ENCODE data around the gene DCAF7. TPM values are rescaled to one million over a fixed set of nuclear protein-coding genes. Genes with fewer than 3 reads are reported as not detected.

Gene DCAF7
- total RNA-seq, 2 experiments from 2014 or later = 113 TPM

GRCh38 chr17:63516910-63517824 lies 33.1 kb upstream of the DCAF7 start:
- Mint-ChIP-seq H3K36me3 (no peaks in the 10 kb centered on the region), H3K27ac (no peak overlapping the region), H3K4me1 (peaks cover 3% of the 10 kb centered on the region), H3K9me3 (no peaks in the 10 kb centered on the region), H3K27me3 (peaks cover 14% of the 10 kb centered on the region), H3K4me3 (no peak overlapping the region)
- POLR2A ChIA-PET = no interaction called here
- ATAC-seq (ENCODE audit: low read depth) = no peak
- no peak for DNase-seq

GRCh38 chr17:63517825-63518534 lies 32.3 kb upstream of the DCAF7 start:
- DNase-seq (no peak), ATAC-seq (ENCODE audit: low read depth) (no peak)
- no peak overlapping the region for H3K4me3 Mint-ChIP-seq
- POLR2A ChIA-PET = no interaction called here
- peaks cover 16% of the 10 kb centered on the region for H3K27me3 Mint-ChIP-seq
- H3K36me3 Mint-ChIP-seq = no peaks in the 10 kb centered on the region
- peaks cover 3% of the 10 kb centered on the region for H3K4me1 Mint-ChIP-seq
- no peaks in the 10 kb centered on the region for H3K9me3 Mint-ChIP-seq
- H3K27ac Mint-ChIP-seq = no peak overlapping the region

GRCh38 chr17:63519116-63519881 lies 31.0 kb upstream of the DCAF7 start:
- Mint-ChIP-seq H3K27ac (no peak overlapping the region), H3K4me1 (peaks cover 5% of the 10 kb centered on the region), H3K4me3 (no peak overlapping the region), H3K36me3 (no peaks in the 10 kb centered on the region), H3K9me3 (no peaks in the 10 kb centered on the region), H3K27me3 (peaks cover 24% of the 10 kb centered on the region)
- POLR2A ChIA-PET = no interaction called here
- no peak for ATAC-seq (ENCODE audit: low read depth)
- no peak for DNase-seq

- no peak overlapping the region for H3K4me3 Mint-ChIP-seq
- no peaks in the 10 kb centered on the region for H3K36me3 Mint-ChIP-seq
- H3K27ac Mint-ChIP-seq = no peak overlapping the region
- peaks cover 24% of the 10 kb centered on the region for H3K27me3 Mint-ChIP-seq
- no peak for DNase-seq
- H3K9me3 Mint-ChIP-seq = no peaks in the 10 kb centered on the region
- ATAC-seq (ENCODE audit: low read depth) = no peak
- POLR2A ChIA-PET = no interaction called here
- peaks cover 5% of the 10 kb centered on the region for H3K4me1 Mint-ChIP-seq
These were observed 30.1 kb upstream of the DCAF7 start for GRCh38 chr17:63519972-63520882.

GRCh38 chr17:63523253-63523855 lies 26.9 kb upstream of the DCAF7 start, which contains the start of gene KCNH6:
TSS of gene KCNH6 (plus strand) at chr17:63523358. CDS start at chr17:63523414, 56 bp downstream.
- POLR2A ChIA-PET = no interaction called here
- Mint-ChIP-seq H3K9me3 (no peaks in the 10 kb centered on the region), H3K27ac (no peak within 1 kb of the TSS), H3K4me3 (no peak within 1 kb of the TSS), H3K4me1 (peaks cover 2% of the 10 kb centered on the region), H3K27me3 (peaks cover 28% of the 10 kb centered on the region), H3K36me3 (no peaks in the 10 kb centered on the region)
- DNase-seq = no peak
- no peak for ATAC-seq (ENCODE audit: low read depth)

GRCh38 chr17:63524051-63524450 lies 26.2 kb upstream of the DCAF7 start:
- H3K36me3 Mint-ChIP-seq = no peaks in the 10 kb centered on the region
- peaks cover 28% of the 10 kb centered on the region for H3K27me3 Mint-ChIP-seq
- no peaks in the 10 kb centered on the region for H3K9me3 Mint-ChIP-seq
- DNase-seq = no peak
- H3K27ac Mint-ChIP-seq = no peak overlapping the region
- POLR2A ChIA-PET = no interaction called here
- H3K4me1 Mint-ChIP-seq = peaks cover 2% of the 10 kb centered on the region
- H3K4me3 Mint-ChIP-seq = no peak overlapping the region
- ATAC-seq (ENCODE audit: low read depth) = no peak

GRCh38 chr17:63525190-63525946 lies 24.9 kb upstream of the DCAF7 start:
- ATAC-seq (ENCODE audit: low read depth) = no peak
- H3K9me3 Mint-ChIP-seq = no peaks in the 10 kb centered on the region
- H3K27ac Mint-ChIP-seq = no peak overlapping the region
- POLR2A ChIA-PET = no interaction called here
- H3K36me3 Mint-ChIP-seq = no peaks in the 10 kb centered on the region
- no peak overlapping the region for H3K4me3 Mint-ChIP-seq
- peaks cover 28% of the 10 kb centered on the region for H3K27me3 Mint-ChIP-seq
- no peak for DNase-seq
- H3K4me1 Mint-ChIP-seq = peaks cover 2% of the 10 kb centered on the region

GRCh38 chr17:63526861-63527260 lies 23.4 kb upstream of the DCAF7 start:
- POLR2A ChIA-PET = no interaction called here
- Mint-ChIP-seq H3K4me1 (peaks cover 2% of the 10 kb centered on the region), H3K27ac (no peak overlapping the region), H3K36me3 (no peaks in the 10 kb centered on the region), H3K9me3 (no peaks in the 10 kb centered on the region), H3K27me3 (peaks cover 22% of the 10 kb centered on the region), H3K4me3 (no peak overlapping the region)
- ATAC-seq (ENCODE audit: low read depth) (no peak), DNase-seq (no peak)

- peaks cover 15% of the 10 kb centered on the region for H3K27me3 Mint-ChIP-seq
- POLR2A ChIA-PET = no interaction called here
These were observed 22.1 kb upstream of the DCAF7 start for GRCh38 chr17:63528183-63528582.

GRCh38 chr17:63529711-63530556 lies 20.3 kb upstream of the DCAF7 start:
- Mint-ChIP-seq H3K4me1 (no peaks in the 10 kb centered on the region), H3K36me3 (no peaks in the 10 kb centered on the region), H3K27ac (no peak overlapping the region), H3K27me3 (peaks cover 6% of the 10 kb centered on the region), H3K4me3 (no peak overlapping the region), H3K9me3 (no peaks in the 10 kb centered on the region)
- ATAC-seq (ENCODE audit: low read depth) (no peak), DNase-seq (no peak)
- POLR2A ChIA-PET = no interaction called here

More at GRCh38 chr17:63528183-63528582, 22.1 kb upstream of the DCAF7 start:
- Mint-ChIP-seq H3K9me3 (no peaks in the 10 kb centered on the region), H3K4me1 (peaks cover 2% of the 10 kb centered on the region), H3K36me3 (no peaks in the 10 kb centered on the region), H3K27ac (no peak overlapping the region), H3K4me3 (no peak overlapping the region)
- ATAC-seq (ENCODE audit: low read depth) (no peak), DNase-seq (no peak)

GRCh38 chr17:63530557-63531021 lies 19.7 kb upstream of the DCAF7 start:
- Mint-ChIP-seq H3K27me3 (peaks cover 3% of the 10 kb centered on the region), H3K27ac (no peak overlapping the region), H3K4me1 (no peaks in the 10 kb centered on the region), H3K9me3 (no peaks in the 10 kb centered on the region), H3K4me3 (no peak overlapping the region), H3K36me3 (no peaks in the 10 kb centered on the region)
- POLR2A ChIA-PET = no interaction called here
- no peak for ATAC-seq (ENCODE audit: low read depth)
- DNase-seq = no peak
